GM03348 (cell line): ENCODE data around the gene MUC5AC.
"Not testable (repeated sequence)": the region's sequence is repeated elsewhere in the genome, so short reads cannot be mapped to it uniquely, and the experiment has no call there.

ENCODE experiments used
- DNase-seq: peaks from one replicate; pipeline ENCODE4 v3.0.0; 2012; ENCODE audit warnings: low spot score

The MUC5AC gene

DNA sequence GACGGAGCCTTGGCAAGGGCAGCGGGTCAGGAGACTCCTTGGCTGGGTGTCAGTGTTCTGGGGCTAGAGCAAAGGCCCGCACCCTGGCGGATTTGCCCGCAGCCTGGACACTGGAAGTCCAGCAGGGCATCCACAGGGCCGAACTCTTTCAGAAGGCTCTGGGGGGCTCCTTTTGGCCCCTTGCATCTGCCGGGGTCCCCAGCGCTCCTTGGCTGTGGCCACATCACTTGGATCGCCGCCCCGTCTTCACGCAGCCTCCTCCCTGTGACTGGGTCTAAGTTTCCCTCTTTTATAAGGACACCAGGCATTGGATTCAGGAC lies 20.0 kb downstream of the MUC5AC start:
- DNase-seq, result no peak

DNA sequence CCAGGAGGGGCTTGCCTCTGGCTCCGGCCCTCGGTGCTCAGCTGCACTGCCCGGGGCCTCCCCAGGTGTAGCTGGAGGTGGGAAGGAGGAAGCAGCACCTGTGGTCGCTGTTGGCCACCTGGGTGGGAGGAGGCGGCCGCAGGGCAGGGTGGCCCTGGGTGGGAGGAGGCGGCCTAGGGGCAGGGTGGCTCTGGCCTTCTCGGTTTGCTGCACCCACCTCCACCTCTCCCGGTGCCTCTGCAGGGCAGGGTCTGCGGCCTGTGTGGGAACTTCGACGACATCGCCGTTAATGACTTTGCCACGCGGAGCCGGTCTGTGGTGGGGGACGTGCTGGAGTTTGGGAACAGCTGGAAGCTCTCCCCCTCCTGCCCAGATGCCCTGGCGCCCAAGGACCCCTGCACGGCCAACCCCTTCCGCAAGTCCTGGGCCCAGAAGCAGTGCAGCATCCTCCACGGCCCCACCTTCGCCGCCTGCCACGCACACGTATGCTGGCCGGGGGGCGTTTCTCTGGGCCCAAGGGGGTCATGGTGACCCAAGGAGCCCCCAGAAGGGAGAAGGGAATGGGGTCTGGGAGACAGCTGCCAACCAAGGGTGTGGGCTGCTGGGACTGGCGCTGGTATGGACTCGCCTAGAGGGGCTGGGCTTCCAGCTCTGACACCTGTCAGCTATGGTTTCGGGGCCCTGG lies 20.6 kb downstream of the MUC5AC start:
- no peak for DNase-seq

DNA sequence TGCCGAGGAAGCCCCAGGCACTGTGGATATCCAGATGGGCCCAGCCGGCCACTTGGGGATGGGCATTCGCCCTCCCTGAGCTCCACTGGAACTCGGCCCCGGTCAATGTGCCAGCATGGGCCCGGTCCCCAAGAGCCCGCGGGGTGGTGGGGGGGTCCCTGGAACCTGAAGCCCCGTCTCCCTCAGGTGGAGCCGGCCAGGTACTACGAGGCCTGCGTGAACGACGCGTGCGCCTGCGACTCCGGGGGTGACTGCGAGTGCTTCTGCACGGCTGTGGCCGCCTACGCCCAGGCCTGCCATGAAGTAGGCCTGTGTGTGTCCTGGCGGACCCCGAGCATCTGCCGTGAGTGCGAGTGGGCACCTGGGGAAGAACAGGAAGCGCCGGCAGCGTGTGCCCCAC lies 21.2 kb downstream of the MUC5AC start:
- no peak for DNase-seq

DNA sequence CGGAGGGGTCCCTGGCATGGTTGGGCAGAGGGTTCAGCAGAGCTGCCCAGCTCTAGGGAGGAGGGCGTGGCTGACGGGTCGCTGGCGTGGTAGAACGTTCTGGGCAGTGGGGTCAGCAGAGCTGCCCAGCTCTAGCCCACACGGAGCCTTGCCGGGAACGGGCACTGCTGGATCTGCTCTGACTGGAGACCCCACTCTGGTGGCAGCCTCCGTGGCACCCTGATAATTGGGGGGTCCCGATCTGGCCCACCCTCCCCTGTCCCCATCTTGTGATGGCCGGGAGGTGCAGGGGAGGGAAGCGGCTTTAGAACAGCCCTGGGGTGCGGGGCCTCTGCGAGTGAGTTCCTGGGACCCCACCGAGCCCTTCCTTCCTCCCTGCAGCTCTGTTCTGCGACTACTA lies 21.9 kb downstream of the MUC5AC start:
- DNase-seq, result no peak

DNA sequence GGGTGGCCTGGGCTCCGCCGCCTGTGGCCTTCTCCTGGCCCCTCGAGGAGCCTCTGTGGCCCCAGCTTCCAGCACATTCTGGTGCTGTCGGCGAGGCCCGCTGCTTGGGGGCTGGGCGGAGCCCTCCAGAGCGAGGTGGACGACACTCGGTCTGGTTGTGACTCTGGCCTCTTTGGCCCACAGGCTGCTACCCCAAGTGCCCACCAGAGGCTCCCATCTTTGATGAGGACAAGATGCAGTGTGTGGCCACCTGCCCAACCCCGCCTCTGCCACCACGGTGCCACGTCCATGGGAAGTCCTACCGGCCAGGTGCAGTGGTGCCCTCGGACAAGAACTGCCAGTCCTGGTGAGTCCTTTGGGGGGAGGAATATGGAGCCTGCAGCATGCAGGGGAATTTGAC lies 22.4 kb downstream of the MUC5AC start:
- DNase-seq, result no peak

DNA sequence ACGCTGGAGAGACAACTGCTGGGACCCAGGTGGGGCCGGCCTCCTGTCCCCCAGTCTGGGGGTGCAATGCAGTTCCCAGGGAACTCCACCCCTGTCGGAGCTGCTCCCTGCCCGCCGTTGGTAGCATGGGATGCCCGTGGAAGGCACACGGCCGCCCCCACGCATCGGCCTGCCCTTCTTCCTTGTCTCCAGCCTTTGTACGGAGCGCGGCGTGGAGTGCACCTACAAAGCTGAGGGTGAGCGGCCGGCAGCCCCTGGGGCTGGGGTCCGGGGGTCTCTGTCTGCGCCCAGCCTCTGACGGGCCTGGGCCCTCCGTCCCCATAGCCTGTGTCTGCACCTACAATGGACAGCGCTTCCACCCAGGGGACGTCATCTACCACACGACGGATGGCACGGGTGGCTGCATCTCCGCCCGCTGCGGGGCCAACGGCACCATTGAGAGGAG lies 23.2 kb downstream of the MUC5AC start:
- no peak for DNase-seq

DNA sequence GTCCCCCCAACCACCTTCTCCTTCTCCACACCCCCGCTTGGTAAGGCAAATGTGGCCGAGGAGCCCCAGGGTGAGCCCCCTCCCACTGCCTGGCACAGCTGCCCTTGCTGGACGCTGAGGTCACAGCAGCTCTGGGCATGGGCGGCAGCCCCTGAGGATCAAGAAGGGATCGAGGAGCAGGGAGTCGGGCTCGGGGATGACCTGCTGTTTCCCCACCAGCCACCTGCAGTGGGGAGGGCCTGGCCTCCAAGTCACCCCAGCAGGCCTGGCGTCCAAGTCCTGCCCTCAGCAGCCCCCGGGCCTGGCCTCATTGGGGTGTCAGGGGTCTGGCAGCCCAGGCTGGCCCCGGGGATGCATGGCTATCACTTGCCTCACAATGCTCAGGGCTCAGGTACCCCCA lies 23.7 kb downstream of the MUC5AC start:
- DNase-seq, result no peak

DNA sequence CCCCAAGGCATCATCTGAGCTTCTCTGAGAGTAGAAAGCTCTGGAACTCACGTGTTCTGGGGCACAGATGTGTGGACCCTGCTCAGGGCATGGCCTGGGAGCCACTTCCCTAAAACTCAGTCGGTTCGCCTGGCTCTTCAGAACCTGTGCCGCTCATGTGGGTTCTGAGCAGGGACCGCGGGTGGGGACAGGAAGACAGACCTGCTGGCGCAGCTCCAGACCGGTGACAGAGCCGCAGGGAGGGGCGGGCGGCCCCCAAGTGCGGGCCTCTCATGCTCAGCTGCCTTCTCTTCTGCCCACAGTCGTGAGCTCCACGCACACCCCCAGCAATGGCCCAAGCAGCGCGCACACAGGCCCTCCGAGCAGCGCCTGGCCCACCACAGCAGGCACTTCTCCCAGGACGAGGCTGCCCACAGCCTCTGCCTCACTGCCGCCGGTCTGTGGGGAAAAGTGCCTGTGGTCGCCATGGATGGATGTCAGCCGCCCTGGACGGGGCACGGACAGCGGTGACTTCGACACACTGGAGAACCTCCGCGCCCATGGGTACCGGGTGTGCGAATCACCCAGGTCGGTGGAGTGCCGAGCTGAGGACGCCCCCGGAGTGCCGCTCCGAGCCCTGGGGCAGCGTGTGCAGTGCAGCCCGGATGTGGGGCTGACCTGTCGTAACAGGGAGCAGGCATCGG lies 24.2 kb downstream of the MUC5AC start:
- DNase-seq, result no peak

DNA sequence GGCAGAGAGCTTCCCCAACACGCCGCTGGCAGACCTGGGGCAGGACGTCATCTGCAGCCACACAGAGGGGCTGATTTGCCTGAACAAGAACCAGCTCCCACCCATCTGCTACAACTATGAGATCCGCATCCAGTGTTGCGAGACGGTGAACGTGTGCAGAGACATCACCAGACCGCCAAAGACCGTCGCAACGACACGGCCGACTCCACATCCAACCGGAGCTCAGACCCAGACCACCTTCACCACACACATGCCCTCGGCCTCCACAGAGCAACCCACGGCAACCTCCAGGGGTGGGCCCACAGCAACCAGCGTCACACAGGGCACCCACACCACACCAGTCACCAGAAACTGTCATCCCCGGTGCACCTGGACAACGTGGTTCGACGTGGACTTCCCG lies 26.4 kb downstream of the MUC5AC start:
- DNase-seq, result not testable (repeated sequence)

DNA sequence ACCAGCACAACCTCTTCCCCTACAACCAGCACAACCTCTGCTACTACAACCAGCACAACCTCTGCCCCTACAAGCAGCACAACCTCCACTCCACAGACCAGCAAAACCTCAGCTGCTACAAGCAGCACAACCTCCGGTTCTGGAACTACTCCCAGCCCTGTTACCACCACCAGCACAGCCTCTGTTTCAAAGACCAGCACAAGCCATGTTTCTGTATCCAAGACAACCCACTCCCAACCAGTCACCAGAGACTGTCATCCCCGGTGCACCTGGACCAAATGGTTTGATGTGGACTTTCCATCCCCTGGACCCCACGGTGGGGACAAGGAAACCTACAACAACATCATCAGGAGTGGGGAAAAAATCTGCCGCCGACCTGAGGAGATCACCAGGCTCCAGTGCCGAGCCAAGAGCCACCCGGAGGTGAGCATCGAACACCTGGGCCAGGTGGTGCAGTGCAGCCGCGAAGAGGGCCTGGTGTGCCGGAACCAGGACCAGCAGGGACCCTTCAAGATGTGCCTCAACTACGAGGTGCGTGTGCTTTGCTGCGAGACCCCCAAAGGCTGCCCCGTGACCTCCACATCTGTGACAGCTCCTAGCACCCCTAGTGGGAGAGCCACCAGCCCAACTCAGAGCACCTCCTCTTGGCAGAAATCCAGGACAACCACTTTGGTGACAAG lies 30.8 kb downstream of the MUC5AC start:
- DNase-seq, result not testable (repeated sequence)

DNA sequence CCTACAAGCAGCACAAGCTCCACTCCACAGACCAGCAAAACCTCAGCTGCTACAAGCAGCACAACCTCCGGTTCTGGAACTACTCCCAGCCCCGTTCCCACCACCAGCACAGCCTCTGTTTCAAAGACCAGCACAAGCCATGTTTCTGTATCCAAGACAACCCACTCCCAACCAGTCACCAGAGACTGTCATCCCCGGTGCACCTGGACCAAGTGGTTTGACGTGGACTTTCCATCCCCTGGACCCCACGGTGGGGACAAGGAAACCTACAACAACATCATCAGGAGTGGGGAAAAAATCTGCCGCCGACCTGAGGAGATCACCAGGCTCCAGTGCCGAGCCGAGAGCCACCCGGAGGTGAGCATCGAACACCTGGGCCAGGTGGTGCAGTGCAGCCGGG lies 32.1 kb downstream of the MUC5AC start:
- DNase-seq, result not testable (repeated sequence)

DNA sequence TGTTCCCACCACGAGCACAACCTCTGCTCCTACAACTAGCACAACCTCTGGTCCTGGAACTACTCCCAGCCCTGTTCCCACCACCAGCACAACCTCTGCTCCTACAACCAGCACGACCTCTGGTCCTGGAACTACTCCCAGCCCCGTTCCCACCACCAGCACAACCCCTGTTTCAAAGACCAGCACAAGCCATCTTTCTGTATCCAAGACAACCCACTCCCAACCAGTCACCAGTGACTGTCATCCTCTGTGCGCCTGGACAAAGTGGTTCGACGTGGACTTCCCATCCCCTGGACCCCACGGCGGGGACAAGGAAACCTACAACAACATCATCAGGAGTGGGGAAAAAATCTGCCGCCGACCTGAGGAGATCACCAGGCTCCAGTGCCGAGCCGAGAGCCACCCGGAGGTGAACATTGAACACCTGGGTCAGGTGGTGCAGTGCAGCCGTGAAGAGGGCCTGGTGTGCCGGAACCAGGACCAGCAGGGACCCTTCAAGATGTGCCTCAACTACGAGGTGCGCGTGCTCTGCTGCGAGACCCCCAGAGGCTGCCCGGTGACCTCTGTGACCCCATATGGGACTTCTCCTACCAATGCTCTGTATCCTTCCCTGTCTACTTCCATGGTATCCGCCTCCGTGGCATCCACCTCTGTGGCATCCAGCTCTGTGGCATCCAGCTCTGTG lies 34.2 kb downstream of the MUC5AC start:
- not testable (repeated sequence) for DNase-seq

DNA sequence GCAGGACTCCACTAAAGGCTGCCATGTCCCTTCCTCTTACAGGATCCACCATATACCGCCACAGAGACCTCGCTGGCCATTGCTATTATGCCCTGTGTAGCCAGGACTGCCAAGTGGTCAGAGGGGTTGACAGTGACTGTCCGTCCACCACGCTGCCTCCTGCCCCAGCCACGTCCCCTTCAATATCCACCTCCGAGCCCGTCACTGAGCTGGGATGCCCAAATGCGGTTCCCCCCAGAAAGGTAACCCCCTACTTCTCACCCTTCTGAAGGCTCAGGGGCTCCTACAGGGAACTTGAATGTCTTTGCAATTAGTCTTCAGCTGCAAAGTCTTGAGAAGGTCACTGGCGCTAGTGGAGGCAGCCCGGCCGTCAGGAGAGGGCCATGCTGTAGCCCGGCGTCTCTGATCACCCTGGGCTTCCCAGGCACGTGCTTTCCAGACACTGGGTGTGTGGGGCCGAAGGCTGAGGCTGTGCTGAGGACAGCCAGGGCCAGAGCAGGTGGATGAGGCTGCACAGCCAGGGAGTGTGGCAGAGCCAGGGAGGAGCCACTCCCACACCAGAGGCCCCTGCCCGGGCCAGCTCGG lies 35.1 kb downstream of the MUC5AC start:
- no peak for DNase-seq

DNA sequence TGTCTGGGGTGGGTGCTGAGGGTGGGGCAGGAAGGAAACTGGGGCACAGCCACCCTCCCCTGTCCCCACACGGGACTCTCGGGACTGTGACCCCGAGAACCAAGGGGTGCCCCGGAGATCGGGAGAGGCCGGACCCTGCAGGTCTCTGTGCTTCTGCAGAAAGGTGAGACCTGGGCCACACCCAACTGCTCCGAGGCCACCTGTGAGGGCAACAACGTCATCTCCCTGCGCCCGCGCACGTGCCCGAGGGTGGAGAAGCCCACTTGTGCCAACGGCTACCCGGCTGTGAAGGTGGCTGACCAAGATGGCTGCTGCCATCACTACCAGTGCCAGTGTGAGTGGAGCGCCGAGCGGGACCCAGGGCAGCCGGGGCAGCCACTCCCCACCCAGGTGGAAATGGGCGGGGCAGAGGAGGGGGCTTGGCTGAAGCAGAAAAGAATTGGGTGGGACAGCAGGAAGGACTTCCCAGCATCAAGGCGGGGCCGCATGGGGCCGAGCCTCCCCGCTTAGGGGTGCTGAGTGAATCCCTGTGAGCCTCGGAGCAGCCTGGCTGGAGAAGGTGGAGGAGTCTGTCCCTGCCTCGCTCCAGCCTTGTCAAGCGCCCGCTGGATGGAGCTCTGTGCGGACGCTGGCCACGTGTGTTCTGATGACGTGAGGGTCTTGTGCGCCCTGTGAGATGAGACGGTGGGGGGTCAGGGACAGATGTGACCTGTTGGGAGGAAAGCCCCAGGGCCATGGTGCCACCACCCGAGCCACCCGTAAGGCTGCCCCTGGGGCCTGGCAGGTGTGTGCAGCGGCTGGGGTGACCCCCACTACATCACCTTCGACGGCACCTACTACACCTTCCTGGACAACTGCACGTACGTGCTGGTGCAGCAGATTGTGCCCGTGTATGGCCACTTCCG lies 35.8 kb downstream of the MUC5AC start:
- no peak for DNase-seq

DNA sequence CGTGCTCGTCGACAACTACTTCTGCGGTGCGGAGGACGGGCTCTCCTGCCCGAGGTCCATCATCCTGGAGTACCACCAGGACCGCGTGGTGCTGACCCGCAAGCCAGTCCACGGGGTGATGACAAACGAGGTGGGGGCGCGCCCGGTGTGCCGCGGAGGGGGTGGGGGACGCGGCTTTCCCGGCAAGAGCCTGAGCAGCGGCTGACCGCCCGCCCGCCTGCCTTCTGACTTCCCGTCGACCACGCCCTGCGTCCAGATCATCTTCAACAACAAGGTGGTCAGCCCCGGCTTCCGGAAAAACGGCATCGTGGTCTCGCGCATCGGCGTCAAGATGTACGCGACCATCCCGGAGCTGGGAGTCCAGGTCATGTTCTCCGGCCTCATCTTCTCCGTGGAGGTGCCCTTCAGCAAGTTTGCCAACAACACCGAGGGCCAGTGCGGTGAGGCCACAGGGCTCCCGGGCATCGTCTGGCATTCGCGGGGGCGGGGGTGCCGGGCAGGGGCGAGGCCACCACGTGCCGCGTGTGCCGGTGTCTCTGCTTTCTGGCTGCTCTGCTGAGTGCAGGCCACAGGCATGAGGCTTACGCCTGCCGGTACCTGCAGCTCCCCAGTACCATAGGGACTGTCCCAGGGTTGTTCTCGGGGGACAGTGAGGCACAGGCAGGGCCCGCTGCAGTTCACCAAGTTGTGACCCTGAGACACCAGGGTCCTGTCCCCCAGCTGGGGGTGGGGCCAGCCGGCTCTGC lies 36.7 kb downstream of the MUC5AC start:
- no peak for DNase-seq

DNA sequence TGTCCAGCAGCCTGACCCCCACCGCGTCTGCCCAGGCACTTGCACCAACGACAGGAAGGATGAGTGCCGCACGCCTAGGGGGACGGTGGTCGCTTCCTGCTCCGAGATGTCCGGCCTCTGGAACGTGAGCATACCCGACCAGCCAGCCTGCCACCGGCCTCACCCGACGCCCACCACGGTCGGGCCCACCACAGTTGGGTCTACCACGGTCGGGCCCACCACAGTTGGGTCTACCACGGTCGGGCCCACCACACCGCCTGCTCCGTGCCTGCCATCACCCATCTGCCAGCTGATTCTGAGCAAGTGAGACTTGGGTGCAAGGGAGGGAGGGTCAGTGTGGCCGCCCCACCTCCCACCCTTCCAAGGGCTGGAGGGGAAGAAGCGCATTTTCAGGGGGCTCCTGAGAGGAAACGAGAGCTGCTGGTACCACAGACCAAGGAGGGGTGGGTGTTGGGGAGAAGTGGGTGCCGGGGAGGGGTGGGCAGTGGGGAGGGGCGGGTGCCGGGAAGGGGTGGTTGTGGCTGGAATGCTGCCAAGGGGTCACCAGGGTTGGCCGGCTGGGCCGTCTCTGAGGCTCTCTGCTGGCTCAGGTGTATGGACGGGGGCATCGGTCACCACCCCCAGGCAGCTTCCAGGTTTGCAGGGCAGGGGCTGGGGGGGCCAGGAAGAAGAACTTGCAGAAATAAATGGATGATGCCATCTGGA lies 37.4 kb downstream of the MUC5AC start:
- no peak for DNase-seq

DNA sequence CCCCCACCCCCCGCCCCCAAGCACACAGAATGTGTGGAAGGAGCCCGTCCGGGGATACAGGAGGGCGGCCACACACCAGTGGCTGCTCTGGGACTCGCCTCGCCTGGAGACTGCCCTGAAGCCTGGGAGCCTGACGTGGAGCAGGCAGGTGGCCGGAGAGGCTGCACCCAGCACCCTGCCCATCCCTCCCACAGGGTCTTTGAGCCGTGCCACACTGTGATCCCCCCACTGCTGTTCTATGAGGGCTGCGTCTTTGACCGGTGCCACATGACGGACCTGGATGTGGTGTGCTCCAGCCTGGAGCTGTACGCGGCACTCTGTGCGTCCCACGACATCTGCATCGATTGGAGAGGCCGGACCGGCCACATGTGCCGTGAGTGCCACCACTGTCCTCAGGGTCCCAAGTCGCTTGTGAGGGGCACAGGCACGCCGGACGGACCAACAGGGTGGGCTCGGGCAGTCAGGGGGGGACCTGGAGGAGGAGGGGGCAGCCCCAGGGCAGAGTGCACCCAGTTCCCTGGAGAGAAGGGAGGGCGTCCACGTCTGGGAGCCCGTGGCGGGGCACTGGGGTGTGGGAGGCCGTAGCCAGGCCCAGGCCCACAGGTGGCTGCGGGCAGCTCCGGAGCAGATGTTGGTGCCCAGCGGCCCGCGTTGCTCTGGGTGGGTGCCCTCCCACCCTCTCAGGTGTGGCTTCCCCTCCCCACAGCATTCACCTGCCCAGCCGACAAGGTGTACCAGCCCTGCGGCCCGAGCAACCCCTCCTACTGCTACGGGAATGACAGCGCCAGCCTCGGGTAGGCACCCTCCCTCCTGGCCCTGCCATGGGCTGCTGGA lies 38.1 kb downstream of the MUC5AC start:
- DNase-seq, result no peak

DNA sequence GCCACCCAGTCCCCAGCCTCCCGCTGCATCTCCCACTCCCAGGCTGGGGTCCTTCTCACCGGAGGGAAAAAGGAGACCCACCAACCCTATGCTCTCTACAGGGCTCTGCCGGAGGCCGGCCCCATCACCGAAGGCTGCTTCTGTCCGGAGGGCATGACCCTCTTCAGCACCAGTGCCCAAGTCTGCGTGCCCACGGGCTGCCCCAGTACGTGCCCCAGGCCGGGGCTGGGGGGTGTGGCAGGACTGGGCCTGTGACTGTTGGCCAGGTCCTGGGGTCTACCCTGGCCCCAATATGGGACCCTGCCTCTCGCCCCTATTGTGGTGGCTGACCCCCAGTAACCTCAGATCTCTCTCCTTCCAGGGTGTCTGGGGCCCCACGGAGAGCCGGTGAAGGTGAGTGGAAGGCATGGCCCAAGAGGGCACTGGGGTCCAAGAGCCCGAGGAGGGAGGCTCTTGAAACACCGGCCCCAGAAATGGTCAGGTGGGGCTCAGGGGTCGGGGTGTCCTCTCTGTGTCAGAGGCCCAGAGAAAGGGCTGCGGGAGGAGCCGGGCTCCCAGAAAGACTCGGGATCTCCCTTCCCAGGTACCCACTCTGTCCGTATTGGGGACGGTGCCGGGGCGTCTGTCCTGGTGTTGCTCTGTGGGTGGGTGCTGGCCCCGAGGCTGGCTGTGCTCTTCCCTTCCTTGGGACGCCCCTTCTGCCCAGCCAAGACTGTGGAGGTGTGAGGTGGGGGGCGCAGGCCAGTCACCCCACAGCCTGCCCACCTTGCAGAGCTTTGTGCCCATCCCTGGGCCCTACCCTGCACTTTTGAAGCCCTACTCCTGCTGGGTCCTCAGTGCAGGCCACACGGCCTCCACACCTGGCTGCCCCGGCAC lies 39.0 kb downstream of the MUC5AC start:
- no peak for DNase-seq
